GM21619 (cell line): Measurements from ENCODE around the gene UMODL1.

Experiments used
- ATAC-seq: cut with Tn5 transposase; IDR thresholded peaks from one replicate; pipeline ENCODE4 v1.9.1; 2021; ENCODE audit not compliant: unreplicated experiment

The UMODL1 gene

GRCh38 chr21:42146821-42147220, 75.7 kb downstream of the UMODL1 start:
- ATAC-seq: no peak

- no peak for ATAC-seq
These were observed 76.4 kb downstream of the UMODL1 start for GRCh38 chr21:42147386-42148020.

GRCh38 chr21:42148097-42148496, 77.0 kb downstream of the UMODL1 start:
- ATAC-seq: no peak

GRCh38 chr21:42148584-42148983, 77.5 kb downstream of the UMODL1 start:
- ATAC-seq: no peak

- ATAC-seq: no peak
These were observed 78.7 kb downstream of the UMODL1 start for GRCh38 chr21:42149656-42150473.

GRCh38 chr21:42150474-42151085, 79.5 kb downstream of the UMODL1 start:
- no peak for ATAC-seq

- ATAC-seq: no peak
These were observed 80.2 kb downstream of the UMODL1 start for GRCh38 chr21:42151148-42151947.

GRCh38 chr21:42151948-42152220, 80.8 kb downstream of the UMODL1 start:
- ATAC-seq: no peak

GRCh38 chr21:42153046-42153686, 82.0 kb downstream of the UMODL1 start:
- ATAC-seq: no peak

- ATAC-seq: no peak
These were observed 82.6 kb downstream of the UMODL1 start for GRCh38 chr21:42153746-42154145.

GRCh38 chr21:42154237-42155044, 83.3 kb downstream of the UMODL1 start:
- ATAC-seq: no peak

- no peak for ATAC-seq
These were observed 84.1 kb downstream of the UMODL1 start for GRCh38 chr21:42155045-42155855.

GRCh38 chr21:42156690-42157605, 85.8 kb downstream of the UMODL1 start:
- ATAC-seq: no peak

- ATAC-seq: no peak
These were observed 86.6 kb downstream of the UMODL1 start for GRCh38 chr21:42157606-42158310.

GRCh38 chr21:42158846-42159245, 87.7 kb downstream of the UMODL1 start:
- no peak for ATAC-seq

- no peak for ATAC-seq
These were observed 88.5 kb downstream of the UMODL1 start for GRCh38 chr21:42159560-42160110.

- no peak for ATAC-seq
These were observed 89.1 kb downstream of the UMODL1 start for GRCh38 chr21:42160111-42160721.
